ENCODE measurements around the gene KRTAP9-1.

- TF ChIP-seq POLR2A (IDR thresholded peaks at IDR 0.05) = no peak
- no peak for TF ChIP-seq CTCF (IDR thresholded peaks at IDR 0.05)
These were observed 21.6 kb upstream of the KRTAP9-1 start, which contains the start of gene KRTAP4-3 for GRCh38 chr17:41168121-41168520.

All from adrenal gland (tissue), 5 donors.